ENCODE results near the gene RNF130.

The RNF130 gene

DNA sequence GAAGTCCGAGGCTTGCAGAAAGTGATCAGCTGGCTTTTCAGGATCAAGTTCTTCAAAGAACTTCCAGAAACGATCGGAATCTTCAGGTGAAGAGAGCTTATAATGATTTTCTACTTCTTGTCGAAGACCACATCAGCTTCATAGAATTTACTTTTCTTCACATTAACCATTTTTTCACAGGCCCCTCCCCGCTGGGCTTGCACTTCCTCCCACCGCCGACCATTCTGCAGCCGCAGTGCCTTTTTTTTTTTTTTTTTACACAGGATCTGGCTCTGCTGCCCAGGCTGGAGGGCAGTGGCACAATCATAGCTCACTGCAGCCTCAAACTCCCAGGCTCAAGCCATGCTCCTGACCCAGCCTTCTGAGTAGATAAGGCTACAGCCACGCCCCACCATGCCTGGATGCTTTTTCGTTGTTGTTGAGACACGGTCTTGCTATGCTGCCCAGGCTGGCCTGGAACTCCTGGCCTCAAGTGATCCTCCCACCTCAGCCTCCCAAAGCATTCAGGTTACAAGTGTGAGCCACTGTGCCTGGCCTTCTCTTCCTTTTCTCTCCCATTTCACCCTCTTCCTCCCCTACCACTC, 15.3 kb upstream of the RNF130 start:
- no peak for DNase-seq (ENCODE audit: low read depth in 2 of 3, low spot score in 1 of 3)

DNA sequence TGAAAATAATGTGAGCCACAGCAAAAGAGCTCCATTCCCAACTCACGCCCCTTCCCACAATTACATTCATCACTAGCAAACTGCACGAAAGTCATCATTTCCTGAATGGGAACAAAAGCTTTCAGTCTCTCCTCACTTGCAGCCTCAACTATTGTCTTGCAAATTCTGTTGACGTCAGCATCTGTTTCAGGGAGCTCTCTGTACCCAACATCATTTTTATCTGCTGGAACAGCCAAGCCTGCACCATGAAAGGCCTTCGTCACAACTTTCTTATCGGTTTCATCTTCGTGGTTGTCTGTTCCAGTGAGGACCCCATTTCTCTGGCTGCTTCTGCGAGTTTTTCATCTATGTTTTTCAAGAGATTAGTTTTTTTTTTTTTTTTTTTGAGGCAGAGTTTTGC, 14.3 kb upstream of the RNF130 start:
- no peak for DNase-seq (ENCODE audit: low read depth in 2 of 3, low spot score in 1 of 3)

GRCh38 chr5:180084638-180085561, 13.3 kb upstream of the RNF130 start:
- DNase-seq (ENCODE audit: low read depth in 2 of 3, low spot score in 1 of 3): no peak

DNA sequence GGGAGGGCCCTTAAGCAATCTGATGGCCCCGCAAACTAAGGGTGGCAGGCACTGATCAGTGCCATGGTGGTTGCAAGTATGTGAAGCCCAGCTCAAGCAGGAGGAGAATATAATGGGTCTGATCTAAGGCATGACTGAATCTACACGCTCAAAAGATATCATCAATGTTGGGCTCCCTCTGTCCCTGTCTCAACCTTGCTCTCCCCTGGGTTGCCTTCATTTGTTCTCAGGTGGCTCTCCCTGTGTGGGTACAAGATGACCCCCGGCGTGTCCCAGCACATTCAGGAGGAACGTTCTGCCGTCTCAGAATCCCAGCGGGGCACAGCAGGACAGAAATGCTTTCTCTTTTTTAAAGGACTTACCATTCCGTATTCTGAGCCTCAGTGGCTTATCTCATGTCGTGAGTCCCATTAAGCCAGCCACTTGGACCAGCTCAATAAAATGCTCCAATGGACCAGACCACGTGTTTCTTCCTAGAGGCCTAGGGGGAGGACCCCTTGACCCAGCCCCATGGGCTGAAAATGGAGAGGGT, 12.0 kb upstream of the RNF130 start:
- DNase-seq (ENCODE audit: low read depth in 2 of 3, low spot score in 1 of 3): no peak

DNA sequence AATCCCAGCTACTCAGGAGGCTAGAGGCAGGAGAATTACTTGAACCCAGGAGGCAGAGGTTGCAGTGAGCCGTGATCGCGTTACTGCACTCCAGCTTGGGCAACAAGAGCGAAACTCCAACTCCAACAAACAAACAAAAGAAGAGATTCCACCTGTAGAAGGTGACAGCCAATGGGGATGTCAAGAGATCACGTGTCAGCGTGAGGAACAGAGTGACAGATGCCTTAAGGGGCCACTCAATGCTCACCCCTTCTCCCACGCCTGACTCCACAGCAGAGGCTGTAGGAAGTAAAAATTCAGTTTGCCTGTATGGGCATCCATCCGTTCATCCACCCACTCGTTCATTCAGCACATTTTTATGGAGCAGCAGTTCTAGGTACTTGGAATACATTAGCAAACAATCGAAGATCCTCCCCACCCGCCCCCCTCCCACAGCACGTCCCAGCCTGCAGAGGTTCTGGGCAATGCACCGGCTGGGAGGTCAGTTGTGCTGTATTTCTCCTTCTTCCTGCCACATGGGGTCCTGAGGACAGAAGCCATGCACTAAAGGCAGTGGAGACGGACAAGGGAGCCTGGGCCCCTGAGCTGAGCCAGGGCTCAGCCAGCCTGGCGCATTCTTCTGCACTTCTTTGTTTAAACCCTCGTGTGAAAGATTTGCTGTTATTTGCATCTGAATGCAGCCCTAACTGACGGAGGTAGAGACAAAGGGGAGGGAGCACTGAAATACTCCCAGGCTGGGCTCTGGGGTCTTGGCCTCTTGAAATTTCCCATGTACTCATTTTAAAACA, 11.3 kb upstream of the RNF130 start:
- DNase-seq (ENCODE audit: low read depth in 2 of 3, low spot score in 1 of 3): no peak

DNA sequence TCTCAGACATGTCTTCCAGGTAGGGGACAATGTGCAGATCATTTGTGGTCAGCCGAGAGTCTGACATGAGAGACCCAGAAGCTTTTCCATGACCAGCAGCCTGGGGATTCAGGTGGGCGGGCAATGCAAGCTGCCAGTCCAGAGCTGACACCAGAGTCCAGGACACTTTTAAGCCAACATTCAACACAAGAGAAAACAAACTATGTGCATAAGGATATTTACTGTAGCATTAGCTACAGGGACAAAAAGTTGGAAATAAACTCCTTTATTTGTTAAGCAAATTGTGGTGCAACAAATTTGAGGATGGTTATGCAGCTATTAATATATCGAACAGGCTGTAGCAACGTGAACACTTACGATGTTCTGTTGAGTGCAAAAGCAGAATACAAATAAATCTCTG, 9.9 kb upstream of the RNF130 start:
- no peak for DNase-seq (ENCODE audit: low read depth in 2 of 3, low spot score in 1 of 3)

DNA sequence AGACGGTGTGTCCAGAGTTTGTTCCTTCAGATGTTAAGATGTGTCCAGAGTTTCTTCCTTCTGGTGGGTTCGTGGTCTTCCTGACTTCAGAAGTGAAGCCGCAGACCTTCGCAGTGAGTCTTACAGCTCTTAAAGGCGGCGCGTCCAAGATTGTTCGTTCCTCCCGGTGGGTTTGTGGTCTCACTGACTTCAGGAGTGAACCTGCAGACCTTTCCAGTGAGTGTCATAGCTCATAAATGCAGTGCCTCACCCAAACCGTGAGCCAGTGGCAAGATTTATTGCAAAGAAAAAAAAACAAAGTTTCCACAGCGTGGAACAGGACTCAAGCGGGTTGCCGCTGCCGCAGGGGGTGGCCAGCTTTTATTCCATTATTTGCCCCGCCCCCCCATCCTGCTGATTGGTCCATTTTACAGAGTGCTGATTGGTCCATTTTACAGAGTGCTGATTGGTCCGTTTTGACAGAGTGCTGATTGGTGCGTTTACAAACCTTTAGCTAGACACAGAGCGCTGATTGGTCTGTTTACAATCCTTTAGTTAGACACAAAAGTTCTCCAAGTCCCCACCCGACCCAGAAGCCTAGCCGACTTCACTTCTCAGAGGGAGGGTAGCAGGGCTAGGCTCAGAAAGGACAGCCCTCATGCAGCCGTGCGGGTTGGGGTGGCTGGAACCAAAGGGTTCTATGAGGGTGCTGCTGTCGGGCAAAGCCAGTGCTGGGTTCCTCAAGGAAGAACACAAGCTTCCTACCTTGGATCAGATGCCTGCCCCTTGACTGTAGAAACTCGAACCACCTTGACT, 9.1 kb upstream of the RNF130 start:
- peak; percentile 14 to 50 (median 37) for DNase-seq (ENCODE audit: low read depth in 2 of 3, low spot score in 1 of 3)

DNA sequence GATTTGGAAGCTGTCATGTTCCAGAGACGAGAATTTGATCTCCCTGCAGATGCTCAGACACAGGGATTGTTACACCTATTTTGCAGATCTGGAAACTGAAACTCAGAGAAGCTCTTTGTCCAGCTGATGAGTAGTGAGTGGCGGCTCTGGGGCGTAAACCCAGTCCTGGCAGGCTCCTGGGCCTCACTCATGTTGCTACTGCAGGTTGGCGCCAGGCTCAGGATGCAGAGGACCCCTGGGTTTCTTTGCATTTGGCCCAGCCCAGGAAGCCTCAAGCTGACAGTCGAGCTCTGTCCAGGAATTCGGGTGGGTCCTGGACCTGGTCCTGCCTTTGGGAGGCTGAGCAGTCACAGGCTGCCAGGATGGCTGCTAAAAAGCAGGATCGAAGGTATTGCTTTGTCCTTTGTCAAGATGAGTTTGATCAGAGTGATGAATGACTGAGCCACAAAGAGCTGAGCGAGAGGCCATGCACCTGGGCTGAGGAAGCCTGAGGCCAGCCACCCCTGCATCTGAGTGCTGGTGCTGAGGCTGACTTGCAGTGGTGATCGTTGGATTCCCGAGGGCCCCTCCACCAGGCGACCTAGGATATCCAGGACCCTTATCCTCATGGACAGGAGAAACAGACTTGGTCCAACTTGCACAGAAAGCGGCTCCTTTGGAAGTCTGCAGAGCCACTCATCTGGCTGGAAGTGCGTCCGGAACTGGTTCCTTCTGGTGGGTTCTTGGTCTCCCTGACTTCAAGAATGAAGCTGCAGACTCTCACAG, 8.3 kb upstream of the RNF130 start:
- DNase-seq (ENCODE audit: low read depth in 2 of 3, low spot score in 1 of 3): no peak

DNA sequence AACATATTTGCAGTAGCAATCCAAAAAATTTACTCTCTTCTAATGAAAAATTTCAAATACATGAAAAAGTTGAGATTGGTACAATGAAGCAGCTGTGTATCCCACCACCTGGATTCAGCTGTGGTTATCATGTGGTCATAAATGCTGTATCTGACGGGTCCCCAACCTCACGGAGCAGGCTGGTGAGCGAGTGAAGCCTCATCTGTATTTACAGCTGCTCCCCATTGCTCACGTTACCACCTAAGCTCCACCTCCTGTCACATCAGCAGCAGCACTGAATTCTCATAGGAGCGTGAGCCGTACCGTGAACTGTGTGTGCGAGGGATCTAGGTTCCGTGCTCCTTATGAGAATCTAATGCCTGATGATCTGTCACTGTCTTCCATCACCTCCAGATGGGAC, 6.8 kb upstream of the RNF130 start:
- DNase-seq (ENCODE audit: low read depth in 2 of 3, low spot score in 1 of 3): no peak

GRCh38 chr5:180077594-180078284, 6.2 kb upstream of the RNF130 start:
- DNase-seq (ENCODE audit: low read depth in 2 of 3, low spot score in 1 of 3): no peak

- DNase-seq (ENCODE audit: low read depth in 2 of 3, low spot score in 1 of 3): no peak
These were observed 4.1 kb upstream of the RNF130 start for GRCh38 chr5:180075703-180076102.

GRCh38 chr5:180074462-180074861, 2.9 kb upstream of the RNF130 start:
- DNase-seq (ENCODE audit: low read depth in 2 of 3, low spot score in 1 of 3): no peak

GRCh38 chr5:180072556-180072955, 997 bp upstream of the RNF130 start:
- no peak for DNase-seq (ENCODE audit: low read depth in 2 of 3, low spot score in 1 of 3)

DNA sequence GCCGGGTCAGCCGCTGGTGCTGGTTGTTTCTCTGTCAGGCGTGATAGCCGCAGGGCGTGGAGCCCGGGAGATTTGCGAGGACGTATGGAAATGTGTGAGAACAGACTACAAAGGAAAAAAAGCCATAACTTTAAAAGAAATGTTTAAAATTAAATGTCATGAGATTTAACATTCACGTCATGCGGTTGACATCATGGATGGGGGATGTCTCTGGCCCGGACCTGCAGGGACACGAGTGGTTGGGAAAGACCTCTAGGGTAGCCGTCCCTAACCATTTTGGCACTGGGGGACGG, 643 bp upstream of the RNF130 start:
- no peak for DNase-seq (ENCODE audit: low read depth in 2 of 3, low spot score in 1 of 3)

- DNase-seq (ENCODE audit: low read depth in 2 of 3, low spot score in 1 of 3): no peak
These were observed 616 bp downstream of the RNF130 start for GRCh38 chr5:180070756-180071530.

- DNase-seq (ENCODE audit: low read depth in 2 of 3, low spot score in 1 of 3): no peak
These were observed 1.8 kb downstream of the RNF130 start for GRCh38 chr5:180069589-180070247.

DNA sequence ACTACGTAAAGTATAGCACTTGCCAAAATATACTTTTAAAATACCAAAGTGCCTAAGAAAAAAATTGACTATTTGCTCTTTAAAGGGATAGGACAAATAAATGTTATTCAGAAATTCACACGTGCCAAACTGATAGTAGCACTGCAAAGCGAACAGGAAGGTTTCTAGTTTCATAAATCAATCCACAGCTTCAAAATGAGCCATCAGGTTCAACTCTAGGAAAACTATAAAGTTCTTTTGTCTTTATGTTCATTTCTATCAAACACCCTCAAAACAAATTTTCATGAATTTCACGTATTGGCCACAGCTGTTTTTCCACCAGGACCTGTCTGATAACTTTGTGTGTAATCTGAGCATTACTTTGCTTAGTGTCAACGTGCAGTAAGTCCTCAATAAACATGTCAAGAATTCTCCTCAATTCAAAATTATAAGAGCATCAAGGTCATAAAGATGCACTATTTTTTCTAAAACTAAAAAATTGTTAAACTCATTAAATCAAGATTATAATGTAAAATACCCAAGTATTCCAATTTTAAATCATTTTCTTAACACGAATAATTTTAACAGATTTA, 3.0 kb downstream of the RNF130 start:
- no peak for DNase-seq (ENCODE audit: low read depth in 2 of 3, low spot score in 1 of 3)

DNA sequence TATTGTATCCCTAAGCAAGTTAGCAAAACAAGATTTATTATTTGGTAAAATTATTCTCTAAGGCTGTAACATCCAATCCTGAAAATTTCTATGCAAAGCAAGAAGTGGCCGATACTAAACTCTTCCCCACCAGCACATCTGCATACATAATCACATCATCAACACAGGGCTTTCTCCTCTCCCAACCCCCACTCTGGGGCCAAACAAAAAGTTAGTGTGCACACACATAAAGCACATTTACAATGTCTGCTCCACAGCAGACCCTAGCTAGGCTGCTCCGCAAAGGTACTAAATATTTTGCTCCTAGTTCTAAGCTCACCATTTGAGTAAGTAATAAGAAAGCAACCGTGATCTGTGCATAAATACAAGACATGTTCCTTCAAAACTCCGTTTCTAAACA, 3.6 kb downstream of the RNF130 start:
- no peak for DNase-seq (ENCODE audit: low read depth in 2 of 3, low spot score in 1 of 3)
